SK-N-SH treated with all-trans-retinoic acid at 6 μM for 48 hours (cell line): ENCODE measurements around the gene NUP133.
"Not testable (repeated sequence)": the region's sequence is repeated elsewhere in the genome, so short reads cannot be mapped to it uniquely, and the experiment has no call there.

Experiments
- ATAC-seq: fragments of 200-7000 bp; cut with Tn5 transposase; 3 replicates; pipeline ENCODE4 v1.9.1; 2020; ENCODE audit warnings: mild to moderate bottlenecking, moderate library complexity
- ARNTL ChIP-seq: fragments of 450-650 bp; formaldehyde crosslinking; IDR thresholded peaks from 2 replicates; pipeline ENCODE4 v1.5.0; 2020; ENCODE audit warnings: low read depth, mild to moderate bottlenecking, moderate library complexity, borderline replicate concordance
- BACH2 ChIP-seq: fragments of 250-450 bp; sonication (Bioruptor Pico); IDR thresholded peaks from 2 replicates; pipeline ENCODE4 v1.9.0; 2021; ENCODE audit warnings: mild to moderate bottlenecking, borderline replicate concordance
- CSDC2 ChIP-seq: fragments of 250-450 bp; sonication (Bioruptor Pico); IDR thresholded peaks from 2 replicates; pipeline ENCODE4 v1.5.0; 2020; ENCODE audit warnings: mild to moderate bottlenecking, moderate library complexity
- GLIS3 ChIP-seq: fragments of 250-450 bp; sonication (Bioruptor Pico); IDR thresholded peaks from 2 replicates; pipeline ENCODE4 v1.5.0; 2020; ENCODE audit warnings: mild to moderate bottlenecking, moderate library complexity
- OSR1 ChIP-seq: fragments of 250-450 bp; sonication (Bioruptor Pico); IDR thresholded peaks from 2 replicates; pipeline ENCODE4 v1.8.0; 2022; ENCODE audit warnings: moderate library complexity, mild to moderate bottlenecking, inconsistent platforms
- PPARA ChIP-seq: fragments of 250-450 bp; sonication (Bioruptor Pico); IDR thresholded peaks from 2 replicates; pipeline ENCODE4 v1.5.0; 2020; ENCODE audit warnings: mild to moderate bottlenecking, borderline replicate concordance
- RARB ChIP-seq: fragments of 250-450 bp; sonication (Bioruptor Pico); IDR thresholded peaks from 2 replicates; pipeline ENCODE4 v1.8.0; 2021; ENCODE audit warnings: mild to moderate bottlenecking, moderate library complexity
- SNAI2 ChIP-seq: fragments of 250-450 bp; sonication (Bioruptor Pico); IDR thresholded peaks from 2 replicates; pipeline ENCODE4 v1.5.0; 2020; ENCODE audit warnings: mild to moderate bottlenecking, moderate library complexity
- TOX ChIP-seq: fragments of 250-450 bp; sonication (Bioruptor Pico); IDR thresholded peaks from 2 replicates; pipeline ENCODE4 v1.8.0; 2021; ENCODE audit warnings: mild to moderate bottlenecking, moderate library complexity, borderline replicate concordance
- ZFP3 ChIP-seq: fragments of 250-450 bp; sonication (Bioruptor Pico); IDR thresholded peaks from 2 replicates; pipeline ENCODE4 v1.5.0; 2020; ENCODE audit warnings: mild to moderate bottlenecking, moderate library complexity
- ZFP30 ChIP-seq: fragments of 450-650 bp; formaldehyde crosslinking; IDR thresholded peaks from 2 replicates; pipeline ENCODE4 v1.5.0; 2022; ENCODE audit warnings: mild to moderate bottlenecking, moderate library complexity
- ZNF565 ChIP-seq: fragments of 450-650 bp; formaldehyde crosslinking; conservative IDR thresholded peaks from 2 replicates; pipeline ENCODE4 v1.5.0; 2020; ENCODE audit warnings: low read depth, mild to moderate bottlenecking, moderate library complexity
- ZNF70 ChIP-seq: fragments of 450-650 bp; formaldehyde crosslinking; IDR thresholded peaks from 2 replicates; pipeline ENCODE4 v1.5.0; 2020; ENCODE audit warnings: mild to moderate bottlenecking, moderate library complexity
- ZNF8 ChIP-seq: fragments of 450-650 bp; formaldehyde crosslinking; IDR thresholded peaks from 2 replicates; pipeline ENCODE4 v1.5.0; 2020; ENCODE audit warnings: mild to moderate bottlenecking, moderate library complexity
- TF ChIP-seq, protein P1 (sequence below): fragments of 250-450 bp; sonication (Bioruptor Pico); IDR thresholded peaks from 2 replicates; pipeline ENCODE4 v1.8.0; 2021; ENCODE audit warnings: low read depth, mild to moderate bottlenecking, moderate library complexity, borderline replicate concordance
- TF ChIP-seq, protein P2 (sequence below): fragments of 250-450 bp; sonication (Bioruptor Pico); IDR thresholded peaks from 2 replicates; pipeline ENCODE4 v1.8.0; 2020; ENCODE audit warnings: mild to moderate bottlenecking, moderate library complexity, borderline replicate concordance
- TF ChIP-seq, protein P3 (sequence below): fragments of 250-450 bp; sonication (Bioruptor Pico); IDR thresholded peaks from 2 replicates; pipeline ENCODE4 v1.5.0; 2020; ENCODE audit warnings: mild to moderate bottlenecking, moderate library complexity
- TF ChIP-seq, protein P4 (sequence below): fragments of 250-450 bp; sonication (Bioruptor Pico); IDR thresholded peaks from 2 replicates; pipeline ENCODE4 v1.5.1; 2021; ENCODE audit warnings: mild to moderate bottlenecking, moderate library complexity
- TF ChIP-seq, protein P5 (sequence below): fragments of 250-450 bp; sonication (Bioruptor Pico); IDR thresholded peaks from 2 replicates; pipeline ENCODE4 v1.5.1; 2020; ENCODE audit warnings: low read depth, mild to moderate bottlenecking, moderate library complexity

Gene NUP133

DNA sequence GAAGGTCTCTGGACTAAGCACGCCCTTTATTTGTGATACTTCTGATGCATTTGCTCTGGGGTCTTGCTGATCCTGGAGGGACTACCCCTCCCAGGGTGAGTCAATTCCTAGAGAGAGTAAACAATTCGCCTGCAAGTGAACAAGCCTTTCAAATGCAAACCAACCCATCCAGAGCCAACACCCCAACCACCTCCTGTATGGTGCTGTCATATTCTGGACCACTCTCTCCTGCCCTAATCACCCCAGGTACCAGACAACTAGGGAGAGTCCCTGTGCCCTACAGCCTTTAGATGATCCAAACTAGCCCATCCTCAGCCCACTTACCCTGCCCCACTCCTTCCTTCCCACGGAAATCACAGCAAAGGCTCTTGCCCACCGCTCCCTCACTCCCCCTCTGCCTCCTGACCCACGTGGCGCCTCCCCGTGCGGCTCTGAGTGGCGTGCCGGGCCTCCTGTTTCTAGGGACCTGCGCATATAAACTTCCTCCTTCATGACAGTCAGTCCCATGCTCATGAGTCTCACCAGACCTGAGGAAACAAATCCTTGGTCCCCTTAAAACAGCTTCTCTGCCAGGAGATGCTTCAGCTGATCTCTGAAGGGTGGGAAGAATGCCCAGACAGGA lies 111.4 kb downstream of the NUP133 start:
- ATAC-seq, result no peak; the same call in 2 of the 3 replicates
- TF ChIP-seq, protein P1, sequence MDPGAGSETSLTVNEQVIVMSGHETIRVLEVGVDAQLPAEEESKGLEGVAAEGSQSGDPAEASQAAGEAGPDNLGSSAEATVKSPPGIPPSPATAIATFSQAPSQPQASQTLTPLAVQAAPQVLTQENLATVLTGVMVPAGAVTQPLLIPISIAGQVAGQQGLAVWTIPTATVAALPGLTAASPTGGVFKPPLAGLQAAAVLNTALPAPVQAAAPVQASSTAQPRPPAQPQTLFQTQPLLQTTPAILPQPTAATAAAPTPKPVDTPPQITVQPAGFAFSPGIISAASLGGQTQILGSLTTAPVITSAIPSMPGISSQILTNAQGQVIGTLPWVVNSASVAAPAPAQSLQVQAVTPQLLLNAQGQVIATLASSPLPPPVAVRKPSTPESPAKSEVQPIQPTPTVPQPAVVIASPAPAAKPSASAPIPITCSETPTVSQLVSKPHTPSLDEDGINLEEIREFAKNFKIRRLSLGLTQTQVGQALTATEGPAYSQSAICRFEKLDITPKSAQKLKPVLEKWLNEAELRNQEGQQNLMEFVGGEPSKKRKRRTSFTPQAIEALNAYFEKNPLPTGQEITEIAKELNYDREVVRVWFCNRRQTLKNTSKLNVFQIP (CRISPR knock-in tag), result no peak
- no peak for TF ChIP-seq OSR1
- TF ChIP-seq PPARA, result no peak
- TF ChIP-seq GLIS3 (CRISPR knock-in tag), result no peak
- TF ChIP-seq ZNF70 (CRISPR knock-in tag), result no peak
- no peak for TF ChIP-seq TOX
- no peak for TF ChIP-seq RARB (CRISPR knock-in tag)
- TF ChIP-seq, protein P2, sequence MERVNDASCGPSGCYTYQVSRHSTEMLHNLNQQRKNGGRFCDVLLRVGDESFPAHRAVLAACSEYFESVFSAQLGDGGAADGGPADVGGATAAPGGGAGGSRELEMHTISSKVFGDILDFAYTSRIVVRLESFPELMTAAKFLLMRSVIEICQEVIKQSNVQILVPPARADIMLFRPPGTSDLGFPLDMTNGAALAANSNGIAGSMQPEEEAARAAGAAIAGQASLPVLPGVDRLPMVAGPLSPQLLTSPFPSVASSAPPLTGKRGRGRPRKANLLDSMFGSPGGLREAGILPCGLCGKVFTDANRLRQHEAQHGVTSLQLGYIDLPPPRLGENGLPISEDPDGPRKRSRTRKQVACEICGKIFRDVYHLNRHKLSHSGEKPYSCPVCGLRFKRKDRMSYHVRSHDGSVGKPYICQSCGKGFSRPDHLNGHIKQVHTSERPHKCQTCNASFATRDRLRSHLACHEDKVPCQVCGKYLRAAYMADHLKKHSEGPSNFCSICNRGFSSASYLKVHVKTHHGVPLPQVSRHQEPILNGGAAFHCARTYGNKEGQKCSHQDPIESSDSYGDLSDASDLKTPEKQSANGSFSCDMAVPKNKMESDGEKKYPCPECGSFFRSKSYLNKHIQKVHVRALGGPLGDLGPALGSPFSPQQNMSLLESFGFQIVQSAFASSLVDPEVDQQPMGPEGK (CRISPR knock-in tag), result no peak
- no peak for TF ChIP-seq ZNF8 (CRISPR knock-in tag)
- TF ChIP-seq ZFP3 (CRISPR knock-in tag), result no peak
- TF ChIP-seq CSDC2 (CRISPR knock-in tag), result no peak
- TF ChIP-seq SNAI2 (CRISPR knock-in tag), result no peak
- no peak for TF ChIP-seq BACH2 (CRISPR knock-in tag)
- TF ChIP-seq, protein P3, sequence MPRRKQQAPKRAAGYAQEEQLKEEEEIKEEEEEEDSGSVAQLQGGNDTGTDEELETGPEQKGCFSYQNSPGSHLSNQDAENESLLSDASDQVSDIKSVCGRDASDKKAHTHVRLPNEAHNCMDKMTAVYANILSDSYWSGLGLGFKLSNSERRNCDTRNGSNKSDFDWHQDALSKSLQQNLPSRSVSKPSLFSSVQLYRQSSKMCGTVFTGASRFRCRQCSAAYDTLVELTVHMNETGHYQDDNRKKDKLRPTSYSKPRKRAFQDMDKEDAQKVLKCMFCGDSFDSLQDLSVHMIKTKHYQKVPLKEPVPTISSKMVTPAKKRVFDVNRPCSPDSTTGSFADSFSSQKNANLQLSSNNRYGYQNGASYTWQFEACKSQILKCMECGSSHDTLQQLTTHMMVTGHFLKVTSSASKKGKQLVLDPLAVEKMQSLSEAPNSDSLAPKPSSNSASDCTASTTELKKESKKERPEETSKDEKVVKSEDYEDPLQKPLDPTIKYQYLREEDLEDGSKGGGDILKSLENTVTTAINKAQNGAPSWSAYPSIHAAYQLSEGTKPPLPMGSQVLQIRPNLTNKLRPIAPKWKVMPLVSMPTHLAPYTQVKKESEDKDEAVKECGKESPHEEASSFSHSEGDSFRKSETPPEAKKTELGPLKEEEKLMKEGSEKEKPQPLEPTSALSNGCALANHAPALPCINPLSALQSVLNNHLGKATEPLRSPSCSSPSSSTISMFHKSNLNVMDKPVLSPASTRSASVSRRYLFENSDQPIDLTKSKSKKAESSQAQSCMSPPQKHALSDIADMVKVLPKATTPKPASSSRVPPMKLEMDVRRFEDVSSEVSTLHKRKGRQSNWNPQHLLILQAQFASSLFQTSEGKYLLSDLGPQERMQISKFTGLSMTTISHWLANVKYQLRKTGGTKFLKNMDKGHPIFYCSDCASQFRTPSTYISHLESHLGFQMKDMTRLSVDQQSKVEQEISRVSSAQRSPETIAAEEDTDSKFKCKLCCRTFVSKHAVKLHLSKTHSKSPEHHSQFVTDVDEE, result no peak

DNA sequence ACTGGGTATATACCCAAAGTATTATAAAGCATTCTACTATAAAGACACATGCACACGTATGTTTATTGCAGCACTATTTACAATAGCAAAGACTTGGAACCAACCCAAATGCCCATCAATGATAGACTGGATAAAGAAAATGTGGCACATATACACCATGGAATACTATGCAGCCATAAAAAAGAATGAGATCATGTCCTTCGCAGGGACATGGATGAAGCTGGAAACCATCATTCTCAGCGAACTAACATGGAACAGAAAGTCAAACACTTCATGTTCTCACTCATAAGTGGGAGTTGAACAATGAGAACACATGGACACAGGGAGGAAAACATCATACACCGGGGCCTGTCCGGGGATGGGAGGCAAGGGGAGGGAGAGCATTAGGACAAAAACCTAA lies 113.6 kb downstream of the NUP133 start:
- not testable (repeated sequence) for ATAC-seq

DNA sequence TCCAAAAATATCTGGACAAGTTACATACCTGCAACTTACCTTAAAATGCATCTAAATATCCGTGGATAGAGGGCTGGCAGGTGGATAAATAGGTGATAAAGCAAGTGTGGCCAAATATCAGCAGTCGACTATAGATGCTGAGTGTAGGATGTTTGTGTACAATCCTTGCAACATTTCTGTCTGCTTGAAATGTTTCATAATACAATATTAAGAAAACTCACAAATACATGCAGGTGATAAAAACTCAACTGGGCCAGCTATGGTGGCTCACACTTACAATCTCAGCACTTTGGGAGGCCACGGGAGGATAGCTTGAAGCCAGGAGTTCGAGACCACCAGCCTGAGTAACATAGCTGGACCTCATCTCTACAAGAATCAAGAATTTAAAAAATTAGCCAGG lies 115.2 kb downstream of the NUP133 start:
- ATAC-seq, result no peak
- TF ChIP-seq, protein P2 (CRISPR knock-in tag), result no peak
- no peak for TF ChIP-seq GLIS3 (CRISPR knock-in tag)
- no peak for TF ChIP-seq ZFP30
- TF ChIP-seq, protein P4, sequence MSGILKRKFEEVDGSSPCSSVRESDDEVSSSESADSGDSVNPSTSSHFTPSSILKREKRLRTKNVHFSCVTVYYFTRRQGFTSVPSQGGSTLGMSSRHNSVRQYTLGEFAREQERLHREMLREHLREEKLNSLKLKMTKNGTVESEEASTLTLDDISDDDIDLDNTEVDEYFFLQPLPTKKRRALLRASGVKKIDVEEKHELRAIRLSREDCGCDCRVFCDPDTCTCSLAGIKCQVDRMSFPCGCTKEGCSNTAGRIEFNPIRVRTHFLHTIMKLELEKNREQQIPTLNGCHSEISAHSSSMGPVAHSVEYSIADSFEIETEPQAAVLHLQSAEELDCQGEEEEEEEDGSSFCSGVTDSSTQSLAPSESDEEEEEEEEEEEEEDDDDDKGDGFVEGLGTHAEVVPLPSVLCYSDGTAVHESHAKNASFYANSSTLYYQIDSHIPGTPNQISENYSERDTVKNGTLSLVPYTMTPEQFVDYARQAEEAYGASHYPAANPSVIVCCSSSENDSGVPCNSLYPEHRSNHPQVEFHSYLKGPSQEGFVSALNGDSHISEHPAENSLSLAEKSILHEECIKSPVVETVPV, result no peak
- no peak for TF ChIP-seq ZNF565 (CRISPR knock-in tag)
- TF ChIP-seq ZNF70 (CRISPR knock-in tag), result no peak
- no peak for TF ChIP-seq ARNTL (CRISPR knock-in tag)
- no peak for TF ChIP-seq RARB (CRISPR knock-in tag)
- TF ChIP-seq, protein P5, sequence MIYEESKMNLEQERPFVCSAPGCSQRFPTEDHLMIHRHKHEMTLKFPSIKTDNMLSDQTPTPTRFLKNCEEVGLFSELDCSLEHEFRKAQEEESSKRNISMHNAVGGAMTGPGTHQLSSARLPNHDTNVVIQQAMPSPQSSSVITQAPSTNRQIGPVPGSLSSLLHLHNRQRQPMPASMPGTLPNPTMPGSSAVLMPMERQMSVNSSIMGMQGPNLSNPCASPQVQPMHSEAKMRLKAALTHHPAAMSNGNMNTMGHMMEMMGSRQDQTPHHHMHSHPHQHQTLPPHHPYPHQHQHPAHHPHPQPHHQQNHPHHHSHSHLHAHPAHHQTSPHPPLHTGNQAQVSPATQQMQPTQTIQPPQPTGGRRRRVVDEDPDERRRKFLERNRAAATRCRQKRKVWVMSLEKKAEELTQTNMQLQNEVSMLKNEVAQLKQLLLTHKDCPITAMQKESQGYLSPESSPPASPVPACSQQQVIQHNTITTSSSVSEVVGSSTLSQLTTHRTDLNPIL (CRISPR knock-in tag), result no peak
- TF ChIP-seq, all 23 proteins: peak for 0
